Endothelial cell of umbilical vein (primary cell): ENCODE data around the gene PDIA5. TPM values are rescaled to one million over a fixed set of nuclear protein-coding genes. Genes with fewer than 3 reads are reported as not detected.

Experiments used
- BruUV-seq: library from RNA; stranded (reverse); fragments of 400-500 nt; replicated peaks from 2 replicates; lab custom pipeline; 2021; lab: Mats Ljungman, UMichigan
- CTCF ChIA-PET: fragments of 300-600, 350-600 bp; sonication (Branson Sonifier 250); formaldehyde crosslinking; loops from one replicate; lab custom pipeline; 2021; ENCODE audit warnings: antibody characterized with exemption, inconsistent platforms; lab: Charles Lee
- POLR2A ChIA-PET: fragments of 300-600, 350-600 bp; sonication (Branson Sonifier 250); formaldehyde crosslinking; loops from one replicate; lab custom pipeline; 2021; ENCODE audit warnings: antibody characterized with exemption, inconsistent platforms; lab: Charles Lee
- DNase-seq: peaks from one replicate; pipeline ENCODE4 v3.0.0-alpha.2; 2011; ENCODE audit warnings: low read depth, low spot score
- FAIRE-seq: peaks from 2 replicates; lab custom pipeline; 2011; peaks lifted over from hg19 to GRCh38; lab: Jason Lieb, UNC
- H2AFZ ChIP-seq: 2 replicates; pipeline ENCODE4 v1.6.0; 2012; ENCODE audit warnings: low read depth, low read length, control low read depth, inconsistent platforms
- H3K27ac ChIP-seq: 2 replicates; pipeline ENCODE4 v1.5.1; 2011; ENCODE audit warnings: low read depth, mild to moderate bottlenecking, control low read depth, low read length, moderate library complexity; ENCODE audit not compliant: insufficient read depth
- H3K27me3 ChIP-seq, 2 experiments: 2 replicates each; pipeline versions ENCODE4 v1.6.0 to v1.6.1; 2011; ENCODE audit warnings: low read length in 2 of 2, mixed read lengths in 1 of 2; ENCODE audit not compliant: control insufficient read depth in 2 of 2, insufficient read depth in 2 of 2
- H3K36me3 ChIP-seq, 2 experiments: 2 replicates in 1 of 2; 3 replicates in 1 of 2; pipeline ENCODE4 v1.5.1; 2011; ENCODE audit warnings: low read length in 2 of 2, mild to moderate bottlenecking in 1 of 2, moderate library complexity in 1 of 2; ENCODE audit not compliant: control insufficient read depth in 2 of 2, insufficient read depth in 2 of 2; ENCODE audit errors: extremely low read depth in 1 of 2
- H3K4me1 ChIP-seq: 3 replicates; pipeline ENCODE4 v1.5.1; 2011; ENCODE audit warnings: mild to moderate bottlenecking, low read length; ENCODE audit not compliant: control insufficient read depth, insufficient read depth; ENCODE audit errors: extremely low read depth
- H3K4me2 ChIP-seq: 2 replicates; pipeline ENCODE4 v1.6.1; 2011; ENCODE audit warnings: low read length, control low read depth, mixed read lengths; ENCODE audit not compliant: insufficient read depth
- H3K4me3 ChIP-seq, 3 experiments: fragments of 200-600 bp in 1 of 3; sonication (generic), shearing (Covaris generic) in 1 of 3; replicated peaks in 1 of 3; 2 replicates each; pipeline ENCODE4 v1.5.1; 2011 to 2016; ENCODE audit warnings: control low read depth in 3 of 3, low read length in 3 of 3, mild to moderate bottlenecking in 2 of 3, inconsistent platforms in 1 of 3, low read depth in 1 of 3, moderate library complexity in 1 of 3; ENCODE audit not compliant: insufficient read depth in 1 of 3
- H3K79me2 ChIP-seq: 2 replicates; pipeline ENCODE4 v1.6.0; 2012; ENCODE audit warnings: low read length, inconsistent platforms; ENCODE audit not compliant: control insufficient read depth, insufficient read depth
- H3K9ac ChIP-seq: replicated peaks from 2 replicates; pipeline ENCODE3; 2011; ENCODE audit warnings: low read length, control low read depth; ENCODE audit not compliant: insufficient read depth; ENCODE audit errors: extremely low read depth
- H3K9me1 ChIP-seq: replicated peaks from 3 replicates; pipeline ENCODE4 v1.6.0; 2011; ENCODE audit warnings: mild to moderate bottlenecking, low read length; ENCODE audit not compliant: control insufficient read depth, insufficient read depth; ENCODE audit errors: extremely low read depth
- H3K9me3 ChIP-seq: replicated peaks from 2 replicates; pipeline ENCODE4 v1.5.1; 2012; ENCODE audit warnings: low read length, inconsistent platforms; ENCODE audit not compliant: control insufficient read depth, insufficient read depth
- H4K20me1 ChIP-seq: replicated peaks from 2 replicates; pipeline ENCODE3; 2011; ENCODE audit warnings: mild to moderate bottlenecking, low read length; ENCODE audit not compliant: control insufficient read depth, insufficient read depth; ENCODE audit errors: extremely low read depth
- CTCF ChIP-seq, 2 donors: IDR thresholded peaks; 1 replicate in 1 of 2; 2 replicates in 1 of 2; pipeline ENCODE4 v1.5.1; 2011; ENCODE audit warnings: low read length in 2 of 2, mild to moderate bottlenecking in 2 of 2, moderate library complexity in 2 of 2, control low read depth in 1 of 2, inconsistent platforms in 1 of 2, low read depth in 1 of 2; ENCODE audit not compliant: insufficient read depth in 1 of 2; ENCODE audit errors: extremely low read depth in 1 of 2
- EZH2 ChIP-seq: IDR thresholded peaks from 2 replicates; pipeline ENCODE4 v1.6.1; 2012; ENCODE audit warnings: borderline replicate concordance, low read depth, mild to moderate bottlenecking, moderate library complexity, low read length, inconsistent platforms; ENCODE audit not compliant: severe bottlenecking
- FOS ChIP-seq: IDR thresholded peaks from 2 replicates; pipeline ENCODE4 v1.6.1; 2011; ENCODE audit warnings: mild to moderate bottlenecking, low read length, moderate library complexity, borderline replicate concordance; ENCODE audit not compliant: insufficient read depth
- GATA2 ChIP-seq: IDR thresholded peaks from 2 replicates; pipeline ENCODE4 v1.7.0; 2011; ENCODE audit warnings: low read depth, mild to moderate bottlenecking, moderate library complexity, mixed read lengths, low read length; ENCODE audit not compliant: insufficient read length, insufficient read depth
- JUN ChIP-seq: IDR thresholded peaks from 2 replicates; pipeline ENCODE4 v1.6.1; 2011; ENCODE audit warnings: borderline replicate concordance, low read depth; ENCODE audit not compliant: insufficient read length, insufficient read depth
- MAX ChIP-seq: IDR thresholded peaks from 2 replicates; pipeline ENCODE4 v1.6.1; 2011; ENCODE audit not compliant: insufficient read depth, insufficient read length
- MYC ChIP-seq: IDR thresholded peaks from one replicate; pipeline ENCODE4 v1.6.1; 2011; ENCODE audit warnings: mild to moderate bottlenecking, low read depth, low read length
- POLR2A ChIP-seq: IDR thresholded peaks from 2 replicates; pipeline ENCODE4 v1.6.1; 2012; ENCODE audit warnings: low read depth, mild to moderate bottlenecking, control low read depth, low read length
- POLR2AphosphoS5 ChIP-seq: IDR thresholded peaks from 2 replicates; pipeline ENCODE4 v1.6.1; 2012; ENCODE audit warnings: low read depth, mild to moderate bottlenecking, control low read depth, low read length, moderate library complexity; ENCODE audit not compliant: insufficient read depth
- dilution Hi-C: fragments of 300-500 bp; cut with MboI; formaldehyde crosslinking; loops from one replicate; pipeline ENCODE4 v1.15.0; 2019; ENCODE audit warnings: low sequenced_read_pairs; ENCODE audit not compliant: extremely low pct_ligation_motif_present
- intact Hi-C: fragments of 100-400 bp; cut with micrococcal nuclease; formaldehyde crosslinking; loops from one replicate; pipeline ENCODE4 v1.10.0; 2022
- polyA plus RNA-seq, 4 experiments: library from polyadenylated mRNA; depleted of rRNA in 3 of 4; stranded (reverse) in 3 of 4; unstranded in 1 of 4; fragments of >200 nt; gene quantifications; 2 replicates each; pipeline versions ENCODE4 v1.2.1 to v1.2.3, GENCODE V29; 2011 to 2012; ENCODE audit warnings: missing spikeins in 1 of 4
- total RNA-seq: library from RNA; stranded (reverse); gene quantifications from 2 replicates; pipeline ENCODE4 v1.2.3, GENCODE V29; 2021

The PDIA5 gene
- total and polyA plus RNA-seq, 2 donors (not counting 3 experiments of a cell fraction or from before 2014, with no cell fraction given): 55.7 to 85.6 TPM

- dilution Hi-C loops (no loop called here), intact Hi-C loops (no loop called here)
- Histone ChIP-seq H3K27ac (no peak overlapping the region), H3K9me1 (no peaks in the 10 kb centered on the region), H3K9me3 (no peaks in the 10 kb centered on the region), H3K9ac (no peak overlapping the region), H3K4me3 (no peak overlapping the region), H3K79me2 (no peaks in the 10 kb centered on the region), H3K4me1 (no peaks in the 10 kb centered on the region), H3K4me2 (no peak overlapping the region), H4K20me1 (no peaks in the 10 kb centered on the region), H3K27me3 (no peaks in the 10 kb centered on the region), H3K36me3 (peaks cover 12 to 21% of the 10 kb centered on the region in 2 experiments), H2AFZ (no peak overlapping the region)
- no peak for DNase-seq
- no peak for TF ChIP-seq MAX
- no peak for TF ChIP-seq POLR2AphosphoS5
- no peak for TF ChIP-seq MYC
- TF ChIP-seq FOS: no peak
- no peak for TF ChIP-seq GATA2
- no peak for TF ChIP-seq JUN
- no peak for TF ChIP-seq POLR2A
- no peak for TF ChIP-seq CTCF (IDR thresholded peaks at IDR 0.05; ENCODE audit: extremely low read depth in 1 of 2, insufficient read depth in 1 of 2, low read depth in 1 of 2, low read length in 2 of 2)
- TF ChIP-seq EZH2: no peak
- FAIRE-seq: no peak
- POLR2A ChIA-PET: no interaction called here
- no TSS peak for BruUV-seq
- CTCF ChIA-PET: interaction anchor here (1.3 kb wide), 1 partner anchor 17 kb away, joined by 3 read pairs; no protein-coding TSS in a partner anchor
Observed at GRCh38 chr3:123134671-123135070, 67.8 kb downstream of the PDIA5 start.
